HepG2 (cell line): ENCODE data around the gene USP7.

Experiments used
- POLR2A ChIP-seq, 2 experiments: IDR thresholded peaks; 2 replicates each; pipeline ENCODE4 v1.6.1; 2011; ENCODE audit warnings: low read depth in 2 of 2, low read length in 2 of 2, mild to moderate bottlenecking in 1 of 2, moderate library complexity in 1 of 2; ENCODE audit not compliant: insufficient read depth in 1 of 2
- SP2 ChIP-seq: sonication (generic); formaldehyde crosslinking; IDR thresholded peaks from 2 replicates; pipeline ENCODE4 v1.5.1; 2020; ENCODE audit warnings: mild to moderate bottlenecking, missing genetic modification reagents
- TRAFD1 ChIP-seq: sonication (generic); formaldehyde crosslinking; IDR thresholded peaks from 2 replicates; pipeline ENCODE4 v1.5.1; 2020; ENCODE audit warnings: missing genetic modification reagents, mild to moderate bottlenecking, borderline replicate concordance

- TF ChIP-seq SP2 (CRISPR knock-in tag) (no peak), TRAFD1 (no peak), POLR2A (IDR thresholded peaks at IDR 0.05; ENCODE audit: insufficient read depth in 1 of 2, low read depth in 2 of 2, low read length in 2 of 2) (no peak)
These were observed 80.9 kb downstream of the USP7 start for GRCh38 chr16:8882725-8883377.
